ENCODE data around the gene TRMT2A.

Gene TRMT2A

DNA sequence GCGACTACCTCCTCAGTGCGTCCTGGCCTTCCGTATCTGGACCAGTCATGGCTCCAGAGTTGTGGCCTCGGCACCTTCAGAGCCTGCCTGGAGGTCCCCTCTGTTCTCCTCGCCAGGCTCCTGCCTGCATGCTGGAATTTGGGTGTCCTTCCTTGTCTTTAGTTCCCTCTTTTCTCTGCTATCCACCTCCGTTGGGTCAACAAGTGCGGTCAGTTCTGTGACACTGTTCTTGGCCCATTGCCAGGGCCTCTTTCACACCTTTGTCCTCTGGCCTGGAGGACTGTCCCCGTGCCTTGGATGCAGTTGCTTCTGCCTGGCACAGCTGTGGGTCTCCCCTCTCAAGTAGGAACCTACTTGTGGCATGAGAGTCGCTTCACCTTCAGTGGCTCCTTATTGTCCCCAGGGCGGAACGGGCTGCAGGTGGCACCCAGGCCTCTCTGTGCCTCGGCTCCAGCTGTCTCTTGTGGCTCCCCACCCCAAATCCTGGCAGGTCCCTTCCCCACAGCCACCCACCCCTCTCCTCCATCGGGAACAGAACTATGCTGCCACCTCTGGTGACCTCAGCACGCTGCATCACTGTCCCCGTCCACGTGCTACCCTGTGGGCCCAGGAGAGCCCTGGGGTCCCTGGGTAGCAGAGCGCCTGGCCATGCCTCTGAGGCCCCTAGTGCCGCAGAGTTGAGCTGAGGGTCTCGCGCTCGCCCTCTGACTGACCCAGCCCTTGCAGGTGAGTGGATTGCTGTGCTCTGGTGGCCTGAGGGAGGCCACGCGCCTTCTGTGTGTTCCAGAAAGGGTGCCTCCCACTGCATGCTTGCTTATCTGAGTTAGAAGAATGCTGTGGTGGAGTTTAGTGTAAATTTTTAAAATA, 32.2 kb downstream of the TRMT2A start (continued):
- TF ChIP-seq, protein P1, sequence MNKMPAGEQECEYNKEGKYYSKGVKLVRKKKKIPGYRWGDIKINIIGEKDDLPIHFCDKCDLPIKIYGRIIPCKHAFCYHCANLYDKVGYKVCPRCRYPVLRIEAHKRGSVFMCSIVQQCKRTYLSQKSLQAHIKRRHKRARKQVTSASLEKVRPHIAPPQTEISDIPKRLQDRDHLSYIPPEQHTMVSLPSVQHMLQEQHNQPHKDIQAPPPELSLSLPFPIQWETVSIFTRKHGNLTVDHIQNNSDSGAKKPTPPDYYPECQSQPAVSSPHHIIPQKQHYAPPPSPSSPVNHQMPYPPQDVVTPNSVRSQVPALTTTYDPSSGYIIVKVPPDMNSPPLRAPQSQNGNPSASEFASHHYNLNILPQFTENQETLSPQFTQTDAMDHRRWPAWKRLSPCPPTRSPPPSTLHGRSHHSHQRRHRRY (tag by site-specific recombination; IDR thresholded peaks at IDR 0.05): no peak
- TF ChIP-seq ZIC2 (tag by site-specific recombination; IDR thresholded peaks at IDR 0.05) (0 out of 2 replicates have a peak, but pooled peaks have one; percentile 24), GLI4 (tag by site-specific recombination; IDR thresholded peaks at IDR 0.05) (no peak), ZNF140 (tag by site-specific recombination; IDR thresholded peaks at IDR 0.05) (no peak), MZF1 (tag by site-specific recombination; IDR thresholded peaks at IDR 0.05; ENCODE audit: borderline replicate concordance) (no peak), SCRT1 (tag by site-specific recombination; IDR thresholded peaks at IDR 0.05; ENCODE audit: borderline replicate concordance) (0 out of 2 replicates have a peak, but pooled peaks have one; percentile 34), ZFP69B (tag by site-specific recombination; IDR thresholded peaks at IDR 0.05) (peak; percentile 93), ZFHX2 (tag by site-specific recombination; conservative IDR thresholded peaks at IDR 0.05) (0 out of 2 replicates have a peak, but pooled peaks have one; percentile 24), ZSCAN16 (tag by site-specific recombination; IDR thresholded peaks at IDR 0.05) (no peak), ZBTB48 (tag by site-specific recombination; IDR thresholded peaks at IDR 0.05) (peak; percentile 68; the same call in 1 of the 2 replicates), ZBTB7A (tag by site-specific recombination; IDR thresholded peaks at IDR 0.05; ENCODE audit: low read depth) (no peak), ZNF596 (tag by site-specific recombination; IDR thresholded peaks at IDR 0.05) (no peak), GFI1B (tag by site-specific recombination; IDR thresholded peaks at IDR 0.05) (no peak), ZNF112 (tag by site-specific recombination; IDR thresholded peaks at IDR 0.05) (no peak), ZBTB17 (tag by site-specific recombination; IDR thresholded peaks at IDR 0.05) (peak; percentile 61), ZNF76 (tag by site-specific recombination; IDR thresholded peaks at IDR 0.05; ENCODE audit: borderline replicate concordance, low read depth) (no peak), ZNF404 (tag by site-specific recombination; IDR thresholded peaks at IDR 0.05) (no peak)
- TF ChIP-seq, protein P2, sequence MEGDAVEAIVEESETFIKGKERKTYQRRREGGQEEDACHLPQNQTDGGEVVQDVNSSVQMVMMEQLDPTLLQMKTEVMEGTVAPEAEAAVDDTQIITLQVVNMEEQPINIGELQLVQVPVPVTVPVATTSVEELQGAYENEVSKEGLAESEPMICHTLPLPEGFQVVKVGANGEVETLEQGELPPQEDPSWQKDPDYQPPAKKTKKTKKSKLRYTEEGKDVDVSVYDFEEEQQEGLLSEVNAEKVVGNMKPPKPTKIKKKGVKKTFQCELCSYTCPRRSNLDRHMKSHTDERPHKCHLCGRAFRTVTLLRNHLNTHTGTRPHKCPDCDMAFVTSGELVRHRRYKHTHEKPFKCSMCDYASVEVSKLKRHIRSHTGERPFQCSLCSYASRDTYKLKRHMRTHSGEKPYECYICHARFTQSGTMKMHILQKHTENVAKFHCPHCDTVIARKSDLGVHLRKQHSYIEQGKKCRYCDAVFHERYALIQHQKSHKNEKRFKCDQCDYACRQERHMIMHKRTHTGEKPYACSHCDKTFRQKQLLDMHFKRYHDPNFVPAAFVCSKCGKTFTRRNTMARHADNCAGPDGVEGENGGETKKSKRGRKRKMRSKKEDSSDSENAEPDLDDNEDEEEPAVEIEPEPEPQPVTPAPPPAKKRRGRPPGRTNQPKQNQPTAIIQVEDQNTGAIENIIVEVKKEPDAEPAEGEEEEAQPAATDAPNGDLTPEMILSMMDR (tag by site-specific recombination; IDR thresholded peaks at IDR 0.05): peak; percentile 76
- TF ChIP-seq, protein P3, sequence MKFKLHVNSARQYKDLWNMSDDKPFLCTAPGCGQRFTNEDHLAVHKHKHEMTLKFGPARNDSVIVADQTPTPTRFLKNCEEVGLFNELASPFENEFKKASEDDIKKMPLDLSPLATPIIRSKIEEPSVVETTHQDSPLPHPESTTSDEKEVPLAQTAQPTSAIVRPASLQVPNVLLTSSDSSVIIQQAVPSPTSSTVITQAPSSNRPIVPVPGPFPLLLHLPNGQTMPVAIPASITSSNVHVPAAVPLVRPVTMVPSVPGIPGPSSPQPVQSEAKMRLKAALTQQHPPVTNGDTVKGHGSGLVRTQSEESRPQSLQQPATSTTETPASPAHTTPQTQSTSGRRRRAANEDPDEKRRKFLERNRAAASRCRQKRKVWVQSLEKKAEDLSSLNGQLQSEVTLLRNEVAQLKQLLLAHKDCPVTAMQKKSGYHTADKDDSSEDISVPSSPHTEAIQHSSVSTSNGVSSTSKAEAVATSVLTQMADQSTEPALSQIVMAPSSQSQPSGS (tag by site-specific recombination; IDR thresholded peaks at IDR 0.05; ENCODE audit: low read depth): no peak
- TF ChIP-seq, protein P4, sequence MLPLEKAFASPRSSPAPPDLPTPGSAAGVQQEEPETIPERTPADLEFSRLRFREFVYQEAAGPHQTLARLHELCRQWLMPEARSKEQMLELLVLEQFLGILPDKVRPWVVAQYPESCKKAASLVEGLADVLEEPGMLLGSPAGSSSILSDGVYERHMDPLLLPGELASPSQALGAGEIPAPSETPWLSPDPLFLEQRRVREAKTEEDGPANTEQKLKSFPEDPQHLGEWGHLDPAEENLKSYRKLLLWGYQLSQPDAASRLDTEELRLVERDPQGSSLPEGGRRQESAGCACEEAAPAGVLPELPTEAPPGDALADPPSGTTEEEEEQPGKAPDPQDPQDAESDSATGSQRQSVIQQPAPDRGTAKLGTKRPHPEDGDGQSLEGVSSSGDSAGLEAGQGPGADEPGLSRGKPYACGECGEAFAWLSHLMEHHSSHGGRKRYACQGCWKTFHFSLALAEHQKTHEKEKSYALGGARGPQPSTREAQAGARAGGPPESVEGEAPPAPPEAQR (tag by site-specific recombination; IDR thresholded peaks at IDR 0.05): no peak
- TF ChIP-seq, protein P5, sequence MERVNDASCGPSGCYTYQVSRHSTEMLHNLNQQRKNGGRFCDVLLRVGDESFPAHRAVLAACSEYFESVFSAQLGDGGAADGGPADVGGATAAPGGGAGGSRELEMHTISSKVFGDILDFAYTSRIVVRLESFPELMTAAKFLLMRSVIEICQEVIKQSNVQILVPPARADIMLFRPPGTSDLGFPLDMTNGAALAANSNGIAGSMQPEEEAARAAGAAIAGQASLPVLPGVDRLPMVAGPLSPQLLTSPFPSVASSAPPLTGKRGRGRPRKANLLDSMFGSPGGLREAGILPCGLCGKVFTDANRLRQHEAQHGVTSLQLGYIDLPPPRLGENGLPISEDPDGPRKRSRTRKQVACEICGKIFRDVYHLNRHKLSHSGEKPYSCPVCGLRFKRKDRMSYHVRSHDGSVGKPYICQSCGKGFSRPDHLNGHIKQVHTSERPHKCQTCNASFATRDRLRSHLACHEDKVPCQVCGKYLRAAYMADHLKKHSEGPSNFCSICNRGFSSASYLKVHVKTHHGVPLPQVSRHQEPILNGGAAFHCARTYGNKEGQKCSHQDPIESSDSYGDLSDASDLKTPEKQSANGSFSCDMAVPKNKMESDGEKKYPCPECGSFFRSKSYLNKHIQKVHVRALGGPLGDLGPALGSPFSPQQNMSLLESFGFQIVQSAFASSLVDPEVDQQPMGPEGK (tag by site-specific recombination; IDR thresholded peaks at IDR 0.05): peak; percentile 48

Measured in HEK293 (cell line).